WI38 (cell line): ENCODE results near the gene TXNL1.

Experiments
- H3K4me3 ChIP-seq: 2 replicates; pipeline ENCODE4 v1.5.1; 2011; ENCODE audit warnings: low read depth, mild to moderate bottlenecking, control low read depth, low read length
- CTCF ChIP-seq: IDR thresholded peaks from 2 replicates; pipeline ENCODE4 v1.5.1; 2012; ENCODE audit warnings: low read depth, mild to moderate bottlenecking, control low read depth, low read length

TXNL1 gene

GRCh38 chr18:56651771-56652092, 13.3 kb upstream of the TXNL1 start:
- peak overlapping the region; percentile 93 for H3K4me3 ChIP-seq
- no peak for TF ChIP-seq CTCF

GRCh38 chr18:56650944-56651770, 12.8 kb upstream of the TXNL1 start, which contains the start of gene WDR7:
Gene WDR7, plus strand, starts transcription at chr18:56651359. Its CDS starts 21,157 bp downstream, at chr18:56672516.
- no peak for TF ChIP-seq CTCF

GRCh38 chr18:56649996-56650395, 11.6 kb upstream of the TXNL1 start:
- H3K4me3 ChIP-seq = no peak overlapping the region
- TF ChIP-seq CTCF = no peak

More at GRCh38 chr18:56650944-56651770, 12.8 kb upstream of the TXNL1 start, which contains the start of gene WDR7:
- peak within 1 kb of the TSS; percentile 93 for H3K4me3 ChIP-seq

DNA sequence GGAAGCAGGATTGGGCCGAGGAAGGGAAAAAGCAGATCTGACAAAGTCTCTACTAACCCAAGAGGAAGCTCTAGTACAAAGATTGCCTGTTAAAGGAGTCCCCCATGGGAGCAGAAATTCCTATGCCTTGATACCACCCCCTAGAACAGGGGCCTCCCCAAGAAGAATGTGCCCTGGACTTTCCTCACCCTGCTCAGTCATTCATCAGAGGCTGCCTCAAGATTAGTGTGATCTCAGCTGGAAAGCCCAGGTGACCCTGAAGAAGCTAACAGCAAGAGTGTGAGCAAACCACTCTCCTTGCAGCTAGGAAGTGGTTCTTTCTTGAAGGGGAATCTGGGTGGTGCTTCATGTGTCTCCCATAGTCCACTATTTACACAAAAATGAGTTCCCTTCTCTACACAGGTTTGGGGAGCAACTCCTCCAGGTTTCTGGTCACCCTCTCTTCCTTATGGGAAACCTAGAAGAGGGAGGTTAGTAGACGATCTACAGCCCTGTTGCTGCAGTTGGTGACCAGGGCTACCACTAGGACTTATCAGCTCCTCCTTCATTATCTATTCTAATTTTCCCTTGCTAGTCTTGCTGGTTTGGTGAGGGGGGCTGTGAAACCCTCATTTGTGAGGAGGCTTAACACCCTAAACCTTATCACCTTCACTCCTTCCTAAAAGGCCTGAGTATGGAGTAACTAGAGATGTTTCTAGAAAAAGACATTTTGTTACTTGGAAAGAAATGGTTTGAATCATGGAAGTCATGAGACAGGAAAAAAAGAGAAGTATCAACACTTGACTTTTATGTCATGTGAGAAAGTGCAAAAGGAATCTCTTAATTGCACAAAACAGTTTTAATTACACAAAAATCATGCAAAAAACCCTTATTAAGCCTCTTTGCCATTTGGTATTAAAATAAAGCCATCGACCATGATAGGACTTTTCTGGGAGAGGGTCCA, 9.8 kb upstream of the TXNL1 start:
- TF ChIP-seq CTCF = no peak
- H3K4me3 ChIP-seq = no peak overlapping the region

DNA sequence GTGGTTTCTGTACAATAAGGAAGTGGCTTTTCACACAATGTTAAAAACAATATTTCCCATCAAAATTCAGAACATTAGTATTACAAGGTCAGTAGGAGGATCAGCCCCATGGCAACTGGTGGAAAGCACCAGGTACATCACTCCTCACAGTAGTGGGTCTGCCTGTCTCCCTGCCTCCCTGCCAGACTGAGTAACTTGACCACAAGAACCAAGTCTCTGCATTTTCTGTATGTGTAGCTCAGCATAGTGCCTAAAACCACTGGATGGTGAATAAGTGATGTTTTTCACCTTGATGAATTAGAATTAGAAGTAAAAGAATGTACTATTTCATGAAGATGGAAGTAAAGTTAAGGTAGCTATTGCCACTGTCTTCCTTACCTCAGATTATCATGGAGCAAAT, 8.7 kb upstream of the TXNL1 start:
- TF ChIP-seq CTCF = no peak
- H3K4me3 ChIP-seq = no peak overlapping the region

GRCh38 chr18:56645415-56646016, 7.1 kb upstream of the TXNL1 start:
- TF ChIP-seq CTCF = peak; percentile 26; the same call in 1 of the 2 replicates
- H3K4me3 ChIP-seq = no peak overlapping the region
